Esophagus muscularis mucosa (tissue), 4 donors: Measurements from ENCODE around the gene DUOXA1. TPM values are rescaled to one million over a fixed set of nuclear protein-coding genes. Genes with fewer than 3 reads are reported as not detected.
"Not testable (repeated sequence)": the region's sequence is repeated elsewhere in the genome, so short reads cannot be mapped to it uniquely, and the experiment has no call there.

ENCODE experiments used
- DNase-seq: peaks from one replicate; pipeline ENCODE4 v3.0.0-alpha.2; 2017; ENCODE audit errors: extremely low spot score
- H3K27ac ChIP-seq, 4 donors: fragments of 200-600 bp; sonication (generic); replicated peaks in 1 of 4; 1 replicate in 3 of 4; 2 replicates in 1 of 4; pipeline ENCODE4 v1.5.1; 2016 to 2019; ENCODE audit warnings: mild to moderate bottlenecking in 1 of 4
- H3K27me3 ChIP-seq, 4 donors: fragments of 200-600 bp; sonication (generic); one replicate each; pipeline versions ENCODE4 v1.5.1 to v1.6.0; 2016 to 2019
- H3K36me3 ChIP-seq, 4 donors: fragments of 200-600 bp; sonication (generic); one replicate each; pipeline ENCODE4 v1.5.1; 2016 to 2019
- H3K4me1 ChIP-seq, 4 donors: fragments of 200-600 bp; sonication (generic); one replicate each; pipeline ENCODE4 v1.5.1; 2016 to 2019
- H3K4me3 ChIP-seq, 4 donors: fragments of 200-600 bp; sonication (generic); 1 replicate in 2 of 4; 2 replicates in 2 of 4; pipeline ENCODE4 v1.5.1; 2016 to 2019; ENCODE audit warnings: mild to moderate bottlenecking in 4 of 4, moderate library complexity in 1 of 4
- H3K9me3 ChIP-seq, 4 donors: fragments of 200-600 bp; sonication (generic); 1 replicate in 3 of 4; 2 replicates in 1 of 4; pipeline ENCODE4 v1.5.1; 2016 to 2019
- EP300 ChIP-seq: sonication (generic); formaldehyde crosslinking; IDR thresholded peaks from one replicate; pipeline ENCODE4 v1.6.1; 2017; ENCODE audit warnings: antibody characterized with exemption
- POLR2A ChIP-seq: fragments of 450-650 bp; IDR thresholded peaks from one replicate; pipeline ENCODE4 v1.6.1; 2017; ENCODE audit warnings: antibody characterized with exemption, moderate library complexity, mild to moderate bottlenecking, low read depth
- POLR2AphosphoS5 ChIP-seq, 2 donors: sonication (generic); formaldehyde crosslinking; IDR thresholded peaks; one replicate each; pipeline ENCODE4 v1.6.1; 2017; ENCODE audit warnings: antibody characterized with exemption in 2 of 2
- WGBS: methylation state at CpG from one replicate; pipeline ENCODE4 v1.1.5; 2018; 5-methylcytosine and 5-hydroxymethylcytosine counted together
- intact Hi-C: fragments of 100-400 bp; cut with DNase I; formaldehyde crosslinking; loops from one replicate; pipeline ENCODE4 v1.15.1; 2023
- total RNA-seq, 4 donors: library from RNA; depleted of rRNA; stranded (reverse); fragments of >200 nt; gene quantifications; one replicate each; pipeline versions ENCODE4 v1.1.0 to v1.2.1, GENCODE V29; 2016
- TF ChIP-seq, protein P1 (sequence below), 3 experiments: fragments of 200-600 bp in 2 of 3; fragments of 450-650 bp in 1 of 3; sonication (generic) in 2 of 3; IDR thresholded peaks; one replicate each; pipeline ENCODE4 v1.5.1; 2017 to 2019; ENCODE audit warnings: antibody characterized with exemption in 3 of 3, mild to moderate bottlenecking in 2 of 3, moderate library complexity in 1 of 3

DUOXA1 gene
- total RNA-seq, 4 donors from 2014 or later, result 0.13 to 0.52 TPM; not detected in 2

DNA sequence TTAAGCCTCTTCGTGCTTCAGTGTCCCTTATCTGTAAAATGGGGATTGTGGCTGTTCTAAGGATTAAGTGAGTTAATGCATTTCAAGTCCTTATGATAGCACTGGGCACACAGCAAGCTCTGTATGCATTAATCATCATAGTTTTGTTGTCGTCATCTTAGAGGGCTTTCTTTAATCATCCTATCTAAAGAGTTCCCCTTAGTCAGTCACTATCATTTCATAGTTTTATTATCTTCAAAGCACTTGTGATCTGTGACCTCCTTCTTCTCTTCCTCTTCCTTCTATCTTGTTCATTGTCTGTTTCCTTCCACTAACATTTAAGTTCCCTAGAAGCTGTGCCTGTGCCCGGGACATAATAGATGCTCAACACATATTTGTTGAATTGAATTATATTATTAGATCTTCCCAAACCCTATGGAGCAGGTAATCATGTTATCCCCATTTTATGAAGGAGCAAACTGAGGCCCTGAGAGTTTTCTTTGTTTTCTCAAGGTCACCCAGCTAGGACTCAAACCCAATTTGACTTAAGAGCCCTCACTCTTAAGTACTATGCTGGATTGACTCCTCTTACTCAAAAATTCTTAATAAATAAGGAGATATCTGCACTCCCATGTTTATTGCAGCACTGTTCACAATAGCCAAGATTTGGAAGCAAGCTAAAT, 39.8 kb downstream of the DUOXA1 start:
- TF ChIP-seq, protein P1, sequence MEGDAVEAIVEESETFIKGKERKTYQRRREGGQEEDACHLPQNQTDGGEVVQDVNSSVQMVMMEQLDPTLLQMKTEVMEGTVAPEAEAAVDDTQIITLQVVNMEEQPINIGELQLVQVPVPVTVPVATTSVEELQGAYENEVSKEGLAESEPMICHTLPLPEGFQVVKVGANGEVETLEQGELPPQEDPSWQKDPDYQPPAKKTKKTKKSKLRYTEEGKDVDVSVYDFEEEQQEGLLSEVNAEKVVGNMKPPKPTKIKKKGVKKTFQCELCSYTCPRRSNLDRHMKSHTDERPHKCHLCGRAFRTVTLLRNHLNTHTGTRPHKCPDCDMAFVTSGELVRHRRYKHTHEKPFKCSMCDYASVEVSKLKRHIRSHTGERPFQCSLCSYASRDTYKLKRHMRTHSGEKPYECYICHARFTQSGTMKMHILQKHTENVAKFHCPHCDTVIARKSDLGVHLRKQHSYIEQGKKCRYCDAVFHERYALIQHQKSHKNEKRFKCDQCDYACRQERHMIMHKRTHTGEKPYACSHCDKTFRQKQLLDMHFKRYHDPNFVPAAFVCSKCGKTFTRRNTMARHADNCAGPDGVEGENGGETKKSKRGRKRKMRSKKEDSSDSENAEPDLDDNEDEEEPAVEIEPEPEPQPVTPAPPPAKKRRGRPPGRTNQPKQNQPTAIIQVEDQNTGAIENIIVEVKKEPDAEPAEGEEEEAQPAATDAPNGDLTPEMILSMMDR (IDR thresholded peaks at IDR 0.05), result no peak
- TF ChIP-seq EP300, result no peak
- no peak for TF ChIP-seq POLR2A
- TF ChIP-seq POLR2AphosphoS5 (IDR thresholded peaks at IDR 0.05), result no peak
- no peaks in the 10 kb centered on the region for H3K4me1 ChIP-seq
- intact Hi-C loops, result no loop called here
- no peaks in the 10 kb centered on the region for H3K9me3 ChIP-seq
- no peak for DNase-seq
- H3K36me3 ChIP-seq, result no peaks in the 10 kb centered on the region
- WGBS, result 62% methylated on average over 3 of the region's 3 CpGs
- H3K27me3 ChIP-seq, result peaks cover 0 to 23% (median 0%) of the 10 kb centered on the region in 4 donors
- no peak overlapping the region for H3K4me3 ChIP-seq
- H3K27ac ChIP-seq, result no peak overlapping the region

DNA sequence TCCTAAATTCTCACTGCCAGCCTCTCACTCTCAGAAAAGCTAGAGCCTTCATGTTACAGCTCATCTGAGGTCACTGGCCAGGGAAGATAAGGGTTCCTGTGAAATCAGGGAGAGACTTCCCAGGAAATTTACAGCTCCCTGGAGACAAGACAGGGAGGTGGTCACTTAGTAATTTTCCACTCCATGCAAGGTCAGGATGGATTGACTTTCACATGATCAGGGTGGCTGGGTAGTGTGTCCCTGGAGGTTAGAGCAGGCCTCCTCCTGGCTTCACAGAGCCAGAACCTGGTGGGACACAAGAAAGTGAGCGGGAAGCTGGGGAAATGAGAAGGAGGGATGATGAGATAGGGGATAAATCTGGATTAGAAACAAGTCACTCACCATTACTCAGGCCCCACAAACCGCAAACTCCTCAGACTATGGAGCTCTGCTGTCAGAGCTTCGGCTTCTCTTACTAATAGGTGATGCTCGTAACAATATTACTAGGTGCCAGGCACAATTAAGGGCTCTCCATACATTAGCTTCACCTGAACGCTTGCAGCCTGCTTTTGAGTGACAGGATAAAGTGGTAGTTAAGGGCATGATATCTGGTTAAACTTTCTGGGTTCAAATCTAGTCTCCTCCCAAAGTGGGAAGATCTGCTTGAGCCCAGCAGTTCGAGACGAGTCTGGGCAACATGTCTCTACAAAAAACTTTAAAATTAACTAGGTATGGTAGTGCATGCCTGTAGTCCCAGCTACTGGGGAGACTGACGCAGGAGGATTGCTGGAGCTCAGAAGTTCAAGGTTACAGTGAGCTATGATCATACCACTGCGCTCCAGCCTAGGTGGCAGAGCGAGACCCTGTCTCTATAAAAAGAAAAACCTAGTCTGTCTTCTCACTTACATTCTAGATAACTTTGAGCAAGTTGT, 40.6 kb downstream of the DUOXA1 start:
- peaks cover 0 to 24% (median 0%) of the 10 kb centered on the region in 4 donors for H3K27me3 ChIP-seq
- H3K27ac ChIP-seq, result no peak overlapping the region
- no peaks in the 10 kb centered on the region for H3K4me1 ChIP-seq
- TF ChIP-seq EP300 (no peak), POLR2A (no peak), POLR2AphosphoS5 (IDR thresholded peaks at IDR 0.05) (no peak)
- TF ChIP-seq, protein P1 (IDR thresholded peaks at IDR 0.05), result no peak
- WGBS, result 83% methylated on average over 10 of the region's 10 CpGs
- no peak for DNase-seq
- intact Hi-C loops, result no loop called here
- no peak overlapping the region for H3K4me3 ChIP-seq
- H3K36me3 ChIP-seq, result no peaks in the 10 kb centered on the region
- no peaks in the 10 kb centered on the region for H3K9me3 ChIP-seq

DNA sequence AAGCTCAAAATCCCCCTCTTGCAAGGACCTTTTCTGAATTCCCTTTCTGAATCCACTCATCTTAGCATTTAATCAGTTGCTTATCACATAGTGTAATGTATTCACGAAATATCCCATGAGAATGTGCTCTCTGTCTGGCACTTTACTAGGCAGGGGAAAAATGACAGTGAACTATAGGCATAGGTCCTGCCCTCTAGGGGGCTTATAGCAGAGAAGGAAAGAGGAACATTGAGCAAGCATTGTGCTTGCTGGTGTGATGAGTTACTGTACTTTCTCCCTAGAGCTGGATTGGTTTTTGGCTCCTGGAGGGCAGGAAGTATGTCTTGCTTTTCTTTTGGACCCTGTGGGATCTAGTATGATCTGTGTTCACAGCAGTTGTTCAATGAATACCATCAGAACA, 42.2 kb downstream of the DUOXA1 start:
- H3K27me3 ChIP-seq, result peaks cover 0 to 31% (median 0%) of the 10 kb centered on the region in 4 donors
- H3K9me3 ChIP-seq, result no peaks in the 10 kb centered on the region
- intact Hi-C loops, result no loop called here
- WGBS, result 79% methylated on average over 1 of the region's 1 CpG
- H3K36me3 ChIP-seq, result no peaks in the 10 kb centered on the region
- no peak overlapping the region for H3K4me3 ChIP-seq
- H3K27ac ChIP-seq, result no peak overlapping the region
- no peaks in the 10 kb centered on the region for H3K4me1 ChIP-seq
- DNase-seq, result no peak
- no peak for TF ChIP-seq POLR2A

DNA sequence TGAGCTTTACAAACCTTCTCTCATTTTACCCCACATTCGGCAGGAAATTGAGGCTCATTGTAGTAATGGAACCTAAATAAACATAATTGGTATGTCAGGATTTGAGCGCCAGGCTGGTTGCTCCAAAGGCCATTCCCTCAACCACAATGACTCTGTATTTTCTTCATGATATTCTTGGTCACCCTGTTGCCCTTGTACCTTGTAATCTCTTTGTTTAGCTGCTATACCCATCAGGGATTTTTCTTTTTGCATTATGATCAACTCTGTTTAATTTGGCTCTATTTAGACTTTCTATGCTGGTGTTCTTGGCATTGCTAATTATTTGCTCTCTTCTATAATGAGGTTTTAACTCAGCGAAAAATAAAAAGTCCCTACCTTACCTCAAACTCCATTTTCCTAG, 45.5 kb downstream of the DUOXA1 start:
- no peak for TF ChIP-seq EP300
- TF ChIP-seq, protein P1 (IDR thresholded peaks at IDR 0.05), result no peak
- no peak for TF ChIP-seq POLR2AphosphoS5 (IDR thresholded peaks at IDR 0.05)
- TF ChIP-seq POLR2A, result no peak
- H3K4me3 ChIP-seq, result no peak overlapping the region
- H3K4me1 ChIP-seq, result peaks cover 0 to 3% (median 0%) of the 10 kb centered on the region in 4 donors
- H3K27me3 ChIP-seq, result peaks cover 0 to 25% (median 0%) of the 10 kb centered on the region in 4 donors
- no peak overlapping the region for H3K27ac ChIP-seq
- H3K9me3 ChIP-seq, result no peaks in the 10 kb centered on the region
- intact Hi-C loops, result no loop called here
- 69% methylated on average over 3 of the region's 3 CpGs for WGBS
- no peak for DNase-seq
- no peaks in the 10 kb centered on the region for H3K36me3 ChIP-seq

DNA sequence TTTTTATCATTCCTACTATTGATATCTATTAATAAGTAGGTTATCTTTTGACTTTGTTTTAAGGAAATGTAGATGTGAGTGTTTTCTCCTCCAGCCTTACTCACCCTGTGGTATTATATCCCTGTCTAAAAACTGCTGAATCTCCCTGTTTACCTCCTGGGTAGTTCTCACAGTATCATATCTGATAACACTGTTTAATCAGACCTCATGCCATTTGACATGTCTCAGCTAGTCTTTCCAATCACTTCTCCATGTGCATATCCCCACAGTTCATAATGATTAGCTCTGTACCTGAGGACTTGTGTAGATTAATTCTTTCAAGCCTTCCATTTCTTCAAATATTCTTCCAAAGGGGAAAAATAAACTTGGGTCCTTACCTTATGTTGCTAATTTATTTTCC, 46.5 kb downstream of the DUOXA1 start:
- H3K4me1 ChIP-seq, result peaks cover 0 to 3% (median 0%) of the 10 kb centered on the region in 4 donors
- TF ChIP-seq, protein P1 (IDR thresholded peaks at IDR 0.05), result no peak
- TF ChIP-seq POLR2AphosphoS5 (IDR thresholded peaks at IDR 0.05) (no peak), EP300 (no peak), POLR2A (no peak)
- H3K36me3 ChIP-seq, result no peaks in the 10 kb centered on the region
- intact Hi-C loops, result no loop called here
- H3K9me3 ChIP-seq, result no peaks in the 10 kb centered on the region
- H3K27me3 ChIP-seq, result peaks cover 0 to 25% (median 0%) of the 10 kb centered on the region in 4 donors
- H3K4me3 ChIP-seq, result no peak overlapping the region
- no peak for DNase-seq
- no peak overlapping the region for H3K27ac ChIP-seq

DNA sequence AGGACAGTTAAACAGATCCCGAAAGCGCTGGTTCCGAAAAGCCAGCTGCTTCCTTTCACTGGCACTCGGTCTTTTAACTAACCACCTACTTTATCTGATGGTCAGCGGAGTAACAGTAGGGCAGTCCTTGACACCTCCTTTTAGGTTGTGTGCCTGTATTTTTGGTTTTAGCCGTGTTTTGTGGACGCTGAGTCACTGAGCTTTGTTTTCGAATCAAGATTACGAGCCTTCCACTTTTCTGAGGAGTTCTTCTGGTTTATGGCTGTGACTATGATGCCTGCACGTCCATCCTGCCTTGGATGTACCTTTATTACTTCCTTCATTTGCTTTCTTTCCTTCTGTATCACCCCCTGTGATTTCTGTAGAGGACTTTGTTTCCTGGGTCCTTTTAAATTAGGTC, 47.3 kb downstream of the DUOXA1 start:
- DNase-seq, intact Hi-C loops, H3K9me3 ChIP-seq, H3K4me3 ChIP-seq, H3K36me3 ChIP-seq, H3K4me1 ChIP-seq, H3K27ac ChIP-seq: not testable (repeated sequence)
- 73% methylated on average over 5 of the region's 10 CpGs for WGBS
- H3K27me3 ChIP-seq, result peaks cover 0 to 25% (median 0%) of the 10 kb centered on the region in 4 donors

DNA sequence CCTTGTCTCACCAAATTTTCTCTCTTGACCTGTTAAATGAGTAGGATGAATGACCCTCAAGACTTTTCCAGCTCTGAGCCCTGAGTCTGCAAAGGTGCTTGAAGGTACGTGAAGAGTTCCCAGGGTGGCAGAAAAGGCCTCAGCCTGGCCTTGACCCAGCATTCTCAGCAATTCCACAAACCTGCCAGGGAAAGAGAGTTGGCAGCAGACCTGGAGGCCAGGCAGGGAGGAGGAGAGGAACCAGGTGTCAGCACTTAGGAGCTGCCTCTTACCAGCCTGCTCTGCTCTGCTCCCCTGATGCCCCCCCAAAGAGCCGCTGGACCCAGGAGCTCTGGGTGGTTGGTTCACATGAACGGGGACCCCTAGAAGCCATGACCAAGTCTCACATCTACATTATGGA, 49.1 kb downstream of the DUOXA1 start:
- intact Hi-C loops, H3K9me3 ChIP-seq, H3K4me1 ChIP-seq, H3K36me3 ChIP-seq, H3K4me3 ChIP-seq, H3K27ac ChIP-seq, DNase-seq: not testable (repeated sequence)
- peaks cover 0 to 13% (median 0%) of the 10 kb centered on the region in 4 donors for H3K27me3 ChIP-seq
- no CpG with 5 or more reads among the region's 3 CpGs for WGBS
